HepG2 (cell line): Measurements from ENCODE around the gene CFAP92. TPM values are rescaled to one million over a fixed set of nuclear protein-coding genes. Genes with fewer than 3 reads are reported as not detected.

Experiments used
- ATF7-NPFF ChIP-seq: sonication (generic); formaldehyde crosslinking; IDR thresholded peaks from 2 replicates; pipeline ENCODE4 v1.8.1; 2023; ENCODE audit warnings: mild to moderate bottlenecking, low read depth, missing genetic modification reagents, moderate library complexity
- DR1 ChIP-seq: sonication (generic); formaldehyde crosslinking; IDR thresholded peaks from 2 replicates; pipeline ENCODE4 v1.8.0; 2021; ENCODE audit warnings: mild to moderate bottlenecking, missing genetic modification reagents, inconsistent platforms
- FOXP1 ChIP-seq, 2 experiments: fragments of 450-650 bp in 1 of 2; IDR thresholded peaks; 2 replicates each; pipeline ENCODE4 v1.6.1; 2017 to 2018; ENCODE audit warnings: antibody characterized with exemption in 1 of 2
- HES4 ChIP-seq: sonication (generic); formaldehyde crosslinking; IDR thresholded peaks from 2 replicates; pipeline ENCODE4 v1.9.0; 2021; ENCODE audit warnings: mild to moderate bottlenecking, missing genetic modification reagents, borderline replicate concordance
- HOXA5 ChIP-seq: sonication (generic); formaldehyde crosslinking; IDR thresholded peaks from 2 replicates; pipeline ENCODE4 v1.4.0; 2020; ENCODE audit warnings: missing genetic modification reagents
- KDM5B ChIP-seq: sonication (generic); formaldehyde crosslinking; IDR thresholded peaks from 2 replicates; pipeline ENCODE4 v1.4.0; 2020; ENCODE audit warnings: missing genetic modification reagents, mild to moderate bottlenecking, borderline replicate concordance
- POLR2A ChIP-seq, 2 experiments: IDR thresholded peaks; 2 replicates each; pipeline ENCODE4 v1.6.1; 2011; ENCODE audit warnings: low read depth in 2 of 2, low read length in 2 of 2, mild to moderate bottlenecking in 1 of 2, moderate library complexity in 1 of 2; ENCODE audit not compliant: insufficient read depth in 1 of 2
- ZNF253 ChIP-seq: sonication (generic); formaldehyde crosslinking; IDR thresholded peaks from 2 replicates; pipeline ENCODE4 v1.8.0; 2022; ENCODE audit warnings: mild to moderate bottlenecking, missing genetic modification reagents, borderline replicate concordance
- ZNF317 ChIP-seq: sonication (generic); formaldehyde crosslinking; IDR thresholded peaks from 2 replicates; pipeline ENCODE4 v1.5.0; 2020; ENCODE audit warnings: mild to moderate bottlenecking, missing genetic modification reagents
- ZNF850 ChIP-seq: sonication (generic); formaldehyde crosslinking; conservative IDR thresholded peaks from 2 replicates; pipeline ENCODE4 v1.9.0; 2021; ENCODE audit warnings: mild to moderate bottlenecking, missing genetic modification reagents
- polyA plus RNA-seq, 8 experiments: library from polyadenylated mRNA; depleted of rRNA in 3 of 8; stranded (reverse) in 7 of 8; unstranded in 1 of 8; fragments of >200 nt; fragmentation: Illumina TruSeq in 4 of 8; extraction: Trizol in 4 of 8; gene quantifications; 2 replicates each; pipeline versions ENCODE4 v1.2.1 to v1.2.3, GENCODE V29; 2011 to 2016; ENCODE audit warnings: low read depth in 4 of 8, missing spikeins in 1 of 8, mixed read lengths in 1 of 8; ENCODE audit not compliant: insufficient read depth in 1 of 8
- total RNA-seq, 5 experiments: library from RNA; depleted of rRNA; stranded (reverse); fragments of >200 nt; fragmentation: Illumina TruSeq; extraction: Trizol; gene quantifications; 2 replicates each; pipeline ENCODE4 v1.2.3, GENCODE V29; 2016; ENCODE audit warnings: low read depth in 1 of 5
- TF ChIP-seq, protein P1 (sequence below): IDR thresholded peaks from 2 replicates; pipeline ENCODE4 v1.6.1; 2012; ENCODE audit warnings: low read depth, low read length, improper control_type of control experiment
- TF ChIP-seq, protein P2 (sequence below): IDR thresholded peaks from 2 replicates; pipeline ENCODE4 v1.6.1; 2016
- TF ChIP-seq, protein P3 (sequence below): sonication (generic); formaldehyde crosslinking; IDR thresholded peaks from 2 replicates; pipeline ENCODE4 v1.5.0; 2020; ENCODE audit warnings: missing genetic modification reagents
- TF ChIP-seq, protein P4 (sequence below): sonication (generic); formaldehyde crosslinking; IDR thresholded peaks from 2 replicates; pipeline ENCODE4 v1.9.0; 2021; ENCODE audit warnings: missing genetic modification reagents, borderline replicate concordance

CFAP92 gene
- total and polyA plus RNA-seq, 2 of the 13 experiments (the other 11 are each of a cell fraction or from before 2014, with no cell fraction given), result 0.18 to 0.46 TPM

GRCh38 chr3:128879125-128879969 is 114.5 kb downstream of the CFAP92 start, which contains the start of gene ACAD9 (continued):
- TF ChIP-seq FOXP1 (IDR thresholded peaks at IDR 0.05), result no peak
- 0 out of 2 replicates have a peak, but pooled peaks have one; percentile 12 for TF ChIP-seq FOXP1 (CRISPR knock-in tag; IDR thresholded peaks at IDR 0.05)
- peak; percentile 92; the same call in 1 of the 2 replicates for TF ChIP-seq ZNF253 (CRISPR knock-in tag)
- TF ChIP-seq POLR2A (IDR thresholded peaks at IDR 0.05; ENCODE audit: insufficient read depth in 1 of 2, low read depth in 2 of 2, low read length in 2 of 2), result peak; percentile 86 to 96
- no peak for TF ChIP-seq ZNF850 (CRISPR knock-in tag)
- TF ChIP-seq, protein P1, sequence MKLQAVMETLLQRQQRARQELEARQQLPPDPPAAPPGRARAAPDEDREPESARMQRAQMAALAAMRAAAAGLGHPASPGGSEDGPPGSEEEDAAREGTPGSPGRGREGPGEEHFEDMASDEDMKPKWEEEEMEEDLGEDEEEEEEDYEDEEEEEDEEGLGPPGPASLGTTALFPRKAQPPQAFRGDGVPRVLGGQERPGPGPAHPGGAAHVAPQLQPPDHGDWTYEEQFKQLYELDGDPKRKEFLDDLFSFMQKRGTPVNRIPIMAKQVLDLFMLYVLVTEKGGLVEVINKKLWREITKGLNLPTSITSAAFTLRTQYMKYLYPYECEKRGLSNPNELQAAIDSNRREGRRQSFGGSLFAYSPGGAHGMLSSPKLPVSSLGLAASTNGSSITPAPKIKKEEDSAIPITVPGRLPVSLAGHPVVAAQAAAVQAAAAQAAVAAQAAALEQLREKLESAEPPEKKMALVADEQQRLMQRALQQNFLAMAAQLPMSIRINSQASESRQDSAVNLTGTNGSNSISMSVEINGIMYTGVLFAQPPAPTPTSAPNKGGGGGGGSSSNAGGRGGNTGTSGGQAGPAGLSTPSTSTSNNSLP, result no peak
- TF ChIP-seq ATF7-NPFF (CRISPR knock-in tag), result peak; percentile 97
- peak; percentile 94 for TF ChIP-seq DR1 (CRISPR knock-in tag)
- TF ChIP-seq, protein P2, sequence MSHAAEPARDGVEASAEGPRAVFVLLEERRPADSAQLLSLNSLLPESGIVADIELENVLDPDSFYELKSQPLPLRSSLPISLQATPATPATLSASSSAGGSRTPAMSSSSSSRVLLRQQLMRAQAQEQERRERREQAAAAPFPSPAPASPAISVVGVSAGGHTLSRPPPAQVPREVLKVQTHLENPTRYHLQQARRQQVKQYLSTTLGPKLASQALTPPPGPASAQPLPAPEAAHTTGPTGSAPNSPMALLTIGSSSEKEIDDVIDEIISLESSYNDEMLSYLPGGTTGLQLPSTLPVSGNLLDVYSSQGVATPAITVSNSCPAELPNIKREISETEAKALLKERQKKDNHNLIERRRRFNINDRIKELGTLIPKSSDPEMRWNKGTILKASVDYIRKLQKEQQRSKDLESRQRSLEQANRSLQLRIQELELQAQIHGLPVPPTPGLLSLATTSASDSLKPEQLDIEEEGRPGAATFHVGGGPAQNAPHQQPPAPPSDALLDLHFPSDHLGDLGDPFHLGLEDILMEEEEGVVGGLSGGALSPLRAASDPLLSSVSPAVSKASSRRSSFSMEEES (CRISPR knock-in tag), result peak; percentile 100
- peak; percentile 99 for TF ChIP-seq KDM5B
- peak; percentile 74; the same call in 1 of the 2 replicates for TF ChIP-seq HOXA5 (CRISPR knock-in tag)
- TF ChIP-seq, protein P3, sequence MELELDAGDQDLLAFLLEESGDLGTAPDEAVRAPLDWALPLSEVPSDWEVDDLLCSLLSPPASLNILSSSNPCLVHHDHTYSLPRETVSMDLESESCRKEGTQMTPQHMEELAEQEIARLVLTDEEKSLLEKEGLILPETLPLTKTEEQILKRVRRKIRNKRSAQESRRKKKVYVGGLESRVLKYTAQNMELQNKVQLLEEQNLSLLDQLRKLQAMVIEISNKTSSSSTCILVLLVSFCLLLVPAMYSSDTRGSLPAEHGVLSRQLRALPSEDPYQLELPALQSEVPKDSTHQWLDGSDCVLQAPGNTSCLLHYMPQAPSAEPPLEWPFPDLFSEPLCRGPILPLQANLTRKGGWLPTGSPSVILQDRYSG (CRISPR knock-in tag), result peak; percentile 99
- peak; percentile 93 for TF ChIP-seq HES4
- TF ChIP-seq, protein P4, sequence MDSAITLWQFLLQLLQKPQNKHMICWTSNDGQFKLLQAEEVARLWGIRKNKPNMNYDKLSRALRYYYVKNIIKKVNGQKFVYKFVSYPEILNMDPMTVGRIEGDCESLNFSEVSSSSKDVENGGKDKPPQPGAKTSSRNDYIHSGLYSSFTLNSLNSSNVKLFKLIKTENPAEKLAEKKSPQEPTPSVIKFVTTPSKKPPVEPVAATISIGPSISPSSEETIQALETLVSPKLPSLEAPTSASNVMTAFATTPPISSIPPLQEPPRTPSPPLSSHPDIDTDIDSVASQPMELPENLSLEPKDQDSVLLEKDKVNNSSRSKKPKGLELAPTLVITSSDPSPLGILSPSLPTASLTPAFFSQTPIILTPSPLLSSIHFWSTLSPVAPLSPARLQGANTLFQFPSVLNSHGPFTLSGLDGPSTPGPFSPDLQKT, result no peak
- TF ChIP-seq ZNF317 (CRISPR knock-in tag), result peak; percentile 90
